ENCODE results near the gene TUNAR.
"Not testable (repeated sequence)": the region's sequence is repeated elsewhere in the genome, so short reads cannot be mapped to it uniquely, and the experiment has no call there.

Gene TUNAR

GRCh38 chr14:95920769-95921438 lies 44.3 kb downstream of the TUNAR start:
- no peak for DNase-seq

GRCh38 chr14:95922080-95922479 lies 45.4 kb downstream of the TUNAR start:
- no peak for DNase-seq

GRCh38 chr14:95928751-95929150 lies 52.1 kb downstream of the TUNAR start:
- DNase-seq: no peak

GRCh38 chr14:95931384-95931783 lies 54.8 kb downstream of the TUNAR start:
- DNase-seq: no peak

GRCh38 chr14:95935228-95935822 lies 58.7 kb downstream of the TUNAR start:
- DNase-seq: no peak

GRCh38 chr14:95936041-95936440 lies 59.4 kb downstream of the TUNAR start:
- no peak for DNase-seq

- no peak for DNase-seq
Measured at GRCh38 chr14:95939335-95939734, 62.7 kb downstream of the TUNAR start.

GRCh38 chr14:95941897-95942296 lies 65.3 kb downstream of the TUNAR start:
- DNase-seq: no peak

- no peak for DNase-seq
Measured at GRCh38 chr14:95943699-95944098, 67.1 kb downstream of the TUNAR start.

- DNase-seq: no peak
Measured at GRCh38 chr14:95944462-95944861, 67.8 kb downstream of the TUNAR start.

- DNase-seq: no peak
Measured at GRCh38 chr14:95946867-95947266, 70.2 kb downstream of the TUNAR start.

- no peak for DNase-seq
Measured at GRCh38 chr14:95948558-95948981, 71.9 kb downstream of the TUNAR start.

GRCh38 chr14:95951359-95951758 lies 74.7 kb downstream of the TUNAR start:
- no peak for DNase-seq

GRCh38 chr14:95953111-95953724 lies 76.6 kb downstream of the TUNAR start:
- no peak for DNase-seq

- no peak for DNase-seq
Measured at GRCh38 chr14:95956601-95957460, 80.2 kb downstream of the TUNAR start.

GRCh38 chr14:95958105-95958504 lies 81.5 kb downstream of the TUNAR start:
- no peak for DNase-seq

- DNase-seq: no peak
Measured at GRCh38 chr14:95959317-95959716, 82.7 kb downstream of the TUNAR start.

- DNase-seq: no peak
Measured at GRCh38 chr14:95961481-95961880, 84.8 kb downstream of the TUNAR start.

- DNase-seq: no peak
Measured at GRCh38 chr14:95964901-95965300, 88.3 kb downstream of the TUNAR start.

- DNase-seq: not testable (repeated sequence)
Measured at GRCh38 chr14:95968048-95968447, 91.4 kb downstream of the TUNAR start.
